ENCODE measurements around the gene WDR77. TPM values are rescaled to one million over a fixed set of nuclear protein-coding genes. Genes with fewer than 3 reads are reported as not detected.

The WDR77 gene
- total and polyA plus RNA-seq, 7 donors, result 13.8 to 29.5 (median 18.4) TPM

DNA sequence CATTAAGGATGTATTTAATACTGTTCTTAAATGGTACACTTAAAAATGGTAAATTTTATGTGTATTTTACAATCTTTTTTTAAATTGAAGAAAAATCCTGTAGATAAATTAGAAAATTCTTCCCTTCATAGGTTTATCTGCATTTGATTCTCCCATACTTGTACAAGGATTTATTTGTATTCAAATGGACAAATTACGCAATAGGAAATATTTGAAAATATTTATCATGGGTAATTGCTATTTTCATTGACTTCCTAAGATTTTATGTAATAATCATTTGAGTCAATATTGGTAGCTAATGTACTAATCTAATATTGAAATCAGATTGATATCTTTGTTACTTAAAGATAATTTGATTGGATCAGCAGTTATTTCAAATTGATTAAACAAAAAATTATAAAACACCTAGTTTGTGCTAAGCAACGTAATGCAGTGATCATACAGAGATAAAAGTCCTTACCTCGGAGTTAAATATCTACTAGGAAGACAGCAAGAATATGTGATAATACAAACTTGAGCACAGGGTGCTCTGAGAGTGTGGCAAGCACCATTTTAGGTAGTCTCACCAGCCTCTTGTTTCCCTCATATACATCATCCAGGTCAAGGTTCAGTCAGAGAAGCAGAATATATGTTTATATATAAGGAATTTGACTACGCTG lies 13.4 kb upstream of the WDR77 start:
- DNase-seq, result no peak
- WGBS, 2 donors, result 83 to 85% methylated on average over 4 of the region's 4 CpGs
- TF ChIP-seq POLR2AphosphoS5 (IDR thresholded peaks at IDR 0.05), result no peak
- TF ChIP-seq, protein P1, sequence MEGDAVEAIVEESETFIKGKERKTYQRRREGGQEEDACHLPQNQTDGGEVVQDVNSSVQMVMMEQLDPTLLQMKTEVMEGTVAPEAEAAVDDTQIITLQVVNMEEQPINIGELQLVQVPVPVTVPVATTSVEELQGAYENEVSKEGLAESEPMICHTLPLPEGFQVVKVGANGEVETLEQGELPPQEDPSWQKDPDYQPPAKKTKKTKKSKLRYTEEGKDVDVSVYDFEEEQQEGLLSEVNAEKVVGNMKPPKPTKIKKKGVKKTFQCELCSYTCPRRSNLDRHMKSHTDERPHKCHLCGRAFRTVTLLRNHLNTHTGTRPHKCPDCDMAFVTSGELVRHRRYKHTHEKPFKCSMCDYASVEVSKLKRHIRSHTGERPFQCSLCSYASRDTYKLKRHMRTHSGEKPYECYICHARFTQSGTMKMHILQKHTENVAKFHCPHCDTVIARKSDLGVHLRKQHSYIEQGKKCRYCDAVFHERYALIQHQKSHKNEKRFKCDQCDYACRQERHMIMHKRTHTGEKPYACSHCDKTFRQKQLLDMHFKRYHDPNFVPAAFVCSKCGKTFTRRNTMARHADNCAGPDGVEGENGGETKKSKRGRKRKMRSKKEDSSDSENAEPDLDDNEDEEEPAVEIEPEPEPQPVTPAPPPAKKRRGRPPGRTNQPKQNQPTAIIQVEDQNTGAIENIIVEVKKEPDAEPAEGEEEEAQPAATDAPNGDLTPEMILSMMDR (IDR thresholded peaks at IDR 0.05), result no peak
- TF ChIP-seq EP300 (IDR thresholded peaks at IDR 0.05), result no peak
- no peak for TF ChIP-seq POLR2A (IDR thresholded peaks at IDR 0.05)
- Histone ChIP-seq H3K27me3 (no peaks in the 10 kb centered on the region), H3K4me1 (peaks cover 0 to 16% (median 0%) of the 10 kb centered on the region in 4 donors), H3K27ac (peak overlapping the region in 3 of 4 donors; percentile 22 to 47 (median 42)), H3K4me3 (no peak overlapping the region), H3K36me3 (peaks cover 6 to 79% (median 29%) of the 10 kb centered on the region in 4 donors), H3K9me3 (no peaks in the 10 kb centered on the region)
- intact Hi-C loops (cut with DNase I), result no loop called here

DNA sequence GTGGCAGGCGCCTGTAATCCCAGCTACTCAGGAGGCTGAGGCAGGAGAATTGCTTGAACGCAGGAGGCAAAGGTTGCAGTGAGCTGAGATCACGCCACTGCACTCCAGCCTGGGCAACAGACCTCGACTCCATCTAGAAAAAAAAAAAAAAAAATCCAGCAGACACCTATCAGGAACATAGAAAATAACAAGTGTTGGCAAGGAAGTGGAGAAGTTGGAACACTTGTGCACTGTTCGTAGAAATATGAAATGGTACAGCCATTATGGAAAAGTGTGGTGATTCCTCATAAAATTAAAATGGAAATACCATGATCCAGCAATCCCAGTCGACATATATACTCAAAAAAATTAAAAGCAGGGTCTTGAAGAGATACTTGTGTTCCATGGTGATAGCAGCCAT lies 12.7 kb upstream of the WDR77 start:
- TF ChIP-seq, protein P1 (IDR thresholded peaks at IDR 0.05), result no peak
- TF ChIP-seq POLR2AphosphoS5 (IDR thresholded peaks at IDR 0.05) (no peak), EP300 (IDR thresholded peaks at IDR 0.05) (no peak), POLR2A (IDR thresholded peaks at IDR 0.05) (no peak)
- 94 to 96% methylated on average over 6 of the region's 6 CpGs for WGBS, 2 donors
- DNase-seq, result no peak
- Histone ChIP-seq H3K4me3 (no peak overlapping the region), H3K4me1 (peaks cover 0 to 16% (median 0%) of the 10 kb centered on the region in 4 donors), H3K27me3 (no peaks in the 10 kb centered on the region), H3K9me3 (no peaks in the 10 kb centered on the region), H3K27ac (no peak overlapping the region), H3K36me3 (peaks cover 6 to 79% (median 33%) of the 10 kb centered on the region in 4 donors)
- intact Hi-C loops (cut with DNase I), result no loop called here

DNA sequence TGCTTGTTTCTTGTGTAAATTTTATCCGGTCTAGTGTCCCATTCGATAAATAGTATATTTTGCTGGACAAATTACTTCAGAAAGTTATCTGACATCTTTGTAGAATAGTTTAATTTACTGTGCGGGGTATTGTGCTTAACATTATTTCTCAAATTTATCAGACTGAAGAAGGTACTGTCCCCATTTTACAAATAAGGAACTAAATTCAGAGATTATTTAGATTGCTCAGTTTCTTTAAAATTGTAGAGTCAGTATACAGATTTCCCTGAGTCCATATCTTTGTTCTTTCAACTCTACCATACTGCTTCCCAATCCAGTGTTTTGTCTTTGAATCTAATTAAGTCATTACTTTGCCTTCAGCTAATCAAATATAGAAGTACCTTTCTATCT lies 6.6 kb upstream of the WDR77 start:
- Histone ChIP-seq H3K4me3 (no peak overlapping the region), H3K4me1 (peaks cover 0 to 52% (median 38%) of the 10 kb centered on the region in 4 donors), H3K27me3 (no peaks in the 10 kb centered on the region), H3K27ac (no peak overlapping the region), H3K9me3 (no peaks in the 10 kb centered on the region), H3K36me3 (peaks cover 3 to 74% (median 39%) of the 10 kb centered on the region in 4 donors)
- no peak for TF ChIP-seq POLR2A (IDR thresholded peaks at IDR 0.05)
- TF ChIP-seq, protein P1 (IDR thresholded peaks at IDR 0.05), result no peak
- no peak for TF ChIP-seq POLR2AphosphoS5 (IDR thresholded peaks at IDR 0.05)
- TF ChIP-seq EP300 (IDR thresholded peaks at IDR 0.05), result no peak
- DNase-seq, result no peak
- intact Hi-C loops (cut with DNase I), result no loop called here
- WGBS, 2 donors, result 82 to 87% methylated on average over 3 of the region's 3 CpGs

DNA sequence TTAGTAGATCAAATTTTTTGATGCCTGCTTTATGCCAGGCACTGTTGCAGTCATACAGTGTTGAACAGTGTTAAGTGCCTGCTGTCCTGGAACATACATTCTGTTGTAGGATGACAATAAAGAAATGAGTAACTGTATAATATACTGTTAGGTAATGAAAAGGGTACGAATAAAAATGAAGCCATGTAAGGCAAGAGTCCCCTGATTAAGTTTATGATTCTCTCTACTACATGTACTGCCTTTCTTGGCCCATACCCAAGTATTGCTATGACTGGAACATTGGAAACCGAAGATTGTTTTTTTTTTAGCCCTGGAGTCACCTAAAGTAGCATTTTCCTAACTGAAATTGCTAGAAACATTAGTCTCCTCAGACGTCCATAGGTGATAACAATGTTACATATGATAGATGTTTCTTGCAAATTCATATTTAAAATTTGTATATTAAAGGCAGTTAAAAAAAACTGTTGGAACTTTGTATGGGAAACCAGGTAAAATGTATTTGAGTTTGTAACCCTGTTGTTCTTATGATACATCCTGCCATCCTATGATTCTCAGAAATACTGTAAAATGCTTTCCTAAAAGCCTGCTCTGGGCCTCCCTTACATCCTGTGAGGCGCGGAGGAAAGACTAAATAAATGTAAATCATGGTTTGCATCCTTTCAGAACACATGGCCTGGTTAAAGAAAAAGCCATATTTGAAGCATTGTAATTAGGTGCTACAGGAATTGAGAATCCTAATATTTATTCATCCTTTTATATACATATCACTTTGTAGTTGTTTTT lies 6.0 kb upstream of the WDR77 start:
- H3K27me3 ChIP-seq, result no peaks in the 10 kb centered on the region
- DNase-seq, result no peak
- peaks cover 0 to 57% (median 44%) of the 10 kb centered on the region in 4 donors for H3K4me1 ChIP-seq
- peaks cover 3 to 68% (median 38%) of the 10 kb centered on the region in 4 donors for H3K36me3 ChIP-seq
- H3K27ac ChIP-seq, result no peak overlapping the region
- intact Hi-C loops (cut with DNase I), result no loop called here
- TF ChIP-seq, protein P1 (IDR thresholded peaks at IDR 0.05), result no peak
- TF ChIP-seq POLR2AphosphoS5 (IDR thresholded peaks at IDR 0.05) (no peak), POLR2A (IDR thresholded peaks at IDR 0.05) (no peak), EP300 (IDR thresholded peaks at IDR 0.05) (no peak)
- H3K4me3 ChIP-seq, result no peak overlapping the region
- 49 to 60% methylated on average over 5 of the region's 5 CpGs for WGBS, 2 donors
- no peaks in the 10 kb centered on the region for H3K9me3 ChIP-seq

Measured in sigmoid colon (tissue), 7 donors.